ENCODE data around the gene TASOR. TPM values are rescaled to one million over a fixed set of nuclear protein-coding genes. Genes with fewer than 3 reads are reported as not detected.

The TASOR gene
- total RNA-seq = 10 to 100 TPM; 62.5 to 94.2 TPM
- polyA plus RNA-seq (2013, experiment 1 of 2) = 65.3 TPM
- polyA plus RNA-seq (2013, experiment 2 of 2) = 75.6 TPM
- long read RNA-seq, experiment 1, partial matches to known transcripts = 10 of 22 reads
- long read RNA-seq, experiment 1, other reads (novel, unspliced or antisense) = 12 of 22 reads
- long read RNA-seq, experiment 2, full-length matches to known transcripts = 14 of 62 reads
- long read RNA-seq, experiment 2, partial matches to known transcripts = 21 of 62 reads
- long read RNA-seq, experiment 2, other reads (novel, unspliced or antisense) = 27 of 62 reads
- long read RNA-seq, experiment 3, full-length matches to known transcripts = 3 of 23 reads
- long read RNA-seq, experiment 3, partial matches to known transcripts = 11 of 23 reads
- long read RNA-seq, experiment 3, other reads (novel, unspliced or antisense) = 9 of 23 reads
- long read RNA-seq, experiment 4, partial matches to known transcripts = 1 of 1 reads
- long read RNA-seq, experiment 4, other reads (novel, unspliced or antisense) = 0 of 1 reads

- Mint-ChIP-seq H3K36me3 (ENCODE audit: low read depth) (peaks cover 42% of the 10 kb centered on the region), H3K27me3 (ENCODE audit: insufficient read depth) (peaks cover 16% of the 10 kb centered on the region), H3K4me1 (peaks cover 22% of the 10 kb centered on the region), H3K27ac (peak within 1 kb of the TSS; percentile 98), H3K4me3 (peak within 1 kb of the TSS; percentile 90), H3K9me3 (peaks cover 13% of the 10 kb centered on the region)
- WGBS, 2 experiments (ENCODE audit: insufficient coverage in 1 of 2, insufficient read length in 1 of 2) = 29 to 87% methylated on average over 15 to 68 of the region's 68 CpGs
- H3K4me3 ChIP-seq (ENCODE audit: low read length) = peak within 1 kb of the TSS; percentile 97
- H3K9me3 ChIP-seq (ENCODE audit: control insufficient read depth, low read length) = peaks cover 9% of the 10 kb centered on the region
- no peaks in the 10 kb centered on the region for H3K27me3 ChIP-seq (ENCODE audit: control insufficient read depth, insufficient read depth, low read length, poor library complexity, severe bottlenecking)
- peak within 1 kb of the TSS; percentile 95 for H3K9ac ChIP-seq (ENCODE audit: extremely low read depth, low read length, poor library complexity, severe bottlenecking)
- peak within 1 kb of the TSS; percentile 97 for H3K27ac ChIP-seq (ENCODE audit: low read depth, low read length)
- DNase-seq = peak; percentile 90
- no peak for TF ChIP-seq CTCF (conservative IDR thresholded peaks at IDR 0.05)
- H3K4me1 ChIP-seq (ENCODE audit: control insufficient read depth, insufficient read depth, low read length) = no peaks in the 10 kb centered on the region
- H3K36me3 ChIP-seq (ENCODE audit: control insufficient read depth, insufficient read depth, low read length) = peaks cover 13% of the 10 kb centered on the region
Measured at GRCh38 chr3:56683122-56683817, at the start of gene TASOR. Gene TASOR, minus strand, starts transcription at chr3:56683265. Its CDS starts 259 bp downstream, at chr3:56683006.

DNA sequence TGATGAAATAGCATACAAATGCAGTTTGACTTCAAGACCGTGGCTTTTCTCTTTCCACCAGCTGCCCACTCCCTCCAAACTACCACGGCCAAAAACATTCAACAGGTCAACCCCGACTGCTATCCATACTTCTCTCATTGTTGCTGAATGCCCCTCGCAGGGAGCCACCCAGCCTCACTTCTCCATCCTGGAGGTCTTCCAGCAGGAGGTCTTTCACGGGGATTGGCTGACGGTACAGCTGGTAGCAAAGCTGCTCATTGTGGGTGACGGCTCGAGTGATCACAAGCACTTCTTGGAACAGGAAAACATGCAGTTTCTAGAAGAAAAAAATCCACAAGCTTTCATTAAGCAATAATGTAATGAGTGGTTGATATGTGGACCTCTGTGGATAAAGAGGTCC, 49.0 kb upstream of the TASOR start:
- H3K36me3 ChIP-seq (ENCODE audit: control insufficient read depth, insufficient read depth, low read length) = peaks cover 58% of the 10 kb centered on the region
- Mint-ChIP-seq H3K27ac (no peak overlapping the region), H3K36me3 (ENCODE audit: low read depth) (peaks cover 61% of the 10 kb centered on the region), H3K27me3 (ENCODE audit: insufficient read depth) (no peaks in the 10 kb centered on the region), H3K4me3 (no peak overlapping the region), H3K4me1 (no peaks in the 10 kb centered on the region), H3K9me3 (no peaks in the 10 kb centered on the region)
- no peak overlapping the region for H3K9ac ChIP-seq (ENCODE audit: extremely low read depth, low read length, poor library complexity, severe bottlenecking)
- no peak overlapping the region for H3K4me3 ChIP-seq (ENCODE audit: low read length)
- no peaks in the 10 kb centered on the region for H3K9me3 ChIP-seq (ENCODE audit: control insufficient read depth, low read length)
- no peaks in the 10 kb centered on the region for H3K27me3 ChIP-seq (ENCODE audit: control insufficient read depth, insufficient read depth, low read length, poor library complexity, severe bottlenecking)
- 86 to 94% methylated on average over 6 to 8 of the region's 8 CpGs for WGBS, 2 experiments (ENCODE audit: insufficient coverage in 1 of 2, insufficient read length in 1 of 2)
- H3K27ac ChIP-seq (ENCODE audit: low read depth, low read length) = no peak overlapping the region
- no peak for TF ChIP-seq CTCF (conservative IDR thresholded peaks at IDR 0.05)
- no peaks in the 10 kb centered on the region for H3K4me1 ChIP-seq (ENCODE audit: control insufficient read depth, insufficient read depth, low read length)
- no peak for DNase-seq

DNA sequence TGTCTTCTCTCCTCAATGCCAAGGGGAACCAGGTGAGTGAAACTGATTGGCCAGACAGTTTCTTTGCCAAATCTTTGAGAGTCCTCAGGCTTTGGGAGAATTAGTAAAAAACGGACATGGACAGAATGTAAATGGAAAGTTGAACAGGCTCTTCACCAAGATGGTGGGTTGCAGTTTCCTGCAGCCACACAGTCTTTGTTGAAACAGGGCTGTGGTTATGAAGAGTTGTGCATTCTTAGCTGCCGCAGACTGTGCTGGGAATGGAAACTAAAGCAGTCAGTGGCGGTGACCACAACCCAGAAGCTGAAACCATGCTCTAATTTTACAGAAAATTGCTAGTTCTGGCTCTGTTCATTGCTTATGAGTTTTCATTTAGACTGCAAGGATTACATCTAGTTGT, 42.1 kb upstream of the TASOR start:
- Histone ChIP-seq H3K27ac (ENCODE audit: low read depth, low read length) (no peak overlapping the region), H3K27me3 (ENCODE audit: control insufficient read depth, insufficient read depth, low read length, poor library complexity, severe bottlenecking) (no peaks in the 10 kb centered on the region), H3K4me3 (ENCODE audit: low read length) (no peak overlapping the region), H3K9ac (ENCODE audit: extremely low read depth, low read length, poor library complexity, severe bottlenecking) (no peak overlapping the region), H3K9me3 (ENCODE audit: control insufficient read depth, low read length) (no peaks in the 10 kb centered on the region), H3K4me1 (ENCODE audit: control insufficient read depth, insufficient read depth, low read length) (no peaks in the 10 kb centered on the region), H3K36me3 (ENCODE audit: control insufficient read depth, insufficient read depth, low read length) (peaks cover 44% of the 10 kb centered on the region)
- no peak overlapping the region for H3K4me3 Mint-ChIP-seq
- H3K36me3 Mint-ChIP-seq (ENCODE audit: low read depth) = peaks cover 38% of the 10 kb centered on the region
- TF ChIP-seq CTCF (conservative IDR thresholded peaks at IDR 0.05) = no peak
- H3K27me3 Mint-ChIP-seq (ENCODE audit: insufficient read depth) = no peaks in the 10 kb centered on the region
- 95 to 100% methylated on average over 3 of the region's 3 CpGs for WGBS, 2 experiments (ENCODE audit: insufficient coverage in 1 of 2, insufficient read length in 1 of 2)
- H3K4me1 Mint-ChIP-seq = no peaks in the 10 kb centered on the region
- DNase-seq = no peak
- peaks cover under 1% of the 10 kb centered on the region for H3K9me3 Mint-ChIP-seq
- no peak overlapping the region for H3K27ac Mint-ChIP-seq
